IMR-90 (cell line): ENCODE data around the gene FOXN3. TPM values are rescaled to one million over a fixed set of nuclear protein-coding genes. Genes with fewer than 3 reads are reported as not detected.
A peak's percentile ranks its signal among the peaks of the same experiment; 100 is the strongest.

Experiments
- ATAC-seq: fragments of 200-7000 bp; cut with Tn5 transposase; 2 replicates; pipeline ENCODE4 v1.9.1; 2020; ENCODE audit warnings: low read depth, mild to moderate bottlenecking, moderate library complexity
- BruUV-seq: library from RNA; stranded (reverse); fragments of 400-500 nt; replicated peaks from 2 replicates; lab custom pipeline; 2021; lab: Mats Ljungman, UMichigan
- CTCF ChIA-PET: fragments of 300-600 bp; formaldehyde crosslinking; extraction: SDS; loops from one replicate; lab custom pipeline; 2021; ENCODE audit warnings: antibody characterized with exemption; lab: Yijun Ruan, JAX
- POLR2A ChIA-PET: fragments of 300-600 bp; sonication (Branson Sonifier 250); formaldehyde crosslinking; loops from one replicate; lab custom pipeline; 2022; ENCODE audit warnings: antibody characterized with exemption; ENCODE audit not compliant: unreplicated experiment; lab: Charles Lee
- DNase-seq: peaks from one replicate; pipeline ENCODE4 v3.0.0; 2013
- H2AFZ ChIP-seq: replicated peaks from 2 replicates; pipeline ENCODE3; 2013; ENCODE audit warnings: low read length, mild to moderate bottlenecking; ENCODE audit not compliant: poor library complexity
- H2AK5ac ChIP-seq: 2 replicates; pipeline ENCODE4 v1.6.1; 2013; ENCODE audit warnings: low read depth, low read length, inconsistent platforms
- H2AK9ac ChIP-seq: replicated peaks from 2 replicates; pipeline ENCODE3; 2013; ENCODE audit warnings: mild to moderate bottlenecking, low read depth, low read length, moderate library complexity; ENCODE audit not compliant: poor library complexity
- H2BK120ac ChIP-seq: 2 replicates; pipeline ENCODE4 v1.6.1; 2013; ENCODE audit warnings: low read depth, low read length, inconsistent platforms
- H2BK15ac ChIP-seq: 3 replicates; pipeline ENCODE4 v1.6.1; 2013; ENCODE audit warnings: low read depth, low read length, inconsistent platforms
- H2BK20ac ChIP-seq: 2 replicates; pipeline ENCODE4 v1.6.1; 2013; ENCODE audit warnings: low read depth, mild to moderate bottlenecking, inconsistent platforms, low read length, moderate library complexity
- H2BK5ac ChIP-seq: 2 replicates; pipeline ENCODE4 v1.6.1; 2013; ENCODE audit warnings: mild to moderate bottlenecking, low read depth, low read length, inconsistent platforms; ENCODE audit not compliant: poor library complexity, severe bottlenecking
- H3K14ac ChIP-seq: replicated peaks from 2 replicates; pipeline ENCODE4 v1.6.1; 2013; ENCODE audit warnings: low read depth, low read length, inconsistent platforms
- H3K18ac ChIP-seq: 2 replicates; pipeline ENCODE4 v1.6.1; 2013; ENCODE audit warnings: low read depth, low read length, control low read depth
- H3K23ac ChIP-seq: 2 replicates; pipeline ENCODE4 v1.6.1; 2013; ENCODE audit warnings: low read depth, low read length, inconsistent platforms
- H3K27ac ChIP-seq: 2 replicates; pipeline ENCODE4 v1.5.1; 2013; ENCODE audit warnings: mild to moderate bottlenecking, control low read depth, low read length; ENCODE audit not compliant: insufficient read depth
- H3K27me3 ChIP-seq: 2 replicates; pipeline ENCODE4 v1.6.1; 2013; ENCODE audit warnings: low read length; ENCODE audit not compliant: control insufficient read depth, insufficient read depth
- H3K36me3 ChIP-seq: 2 replicates; pipeline ENCODE4 v1.6.1; 2013; ENCODE audit warnings: low read length, mixed read lengths; ENCODE audit not compliant: control insufficient read depth, insufficient read depth
- H3K4ac ChIP-seq: 2 replicates; pipeline ENCODE4 v1.6.1; 2013; ENCODE audit warnings: low read depth, low read length, inconsistent platforms
- H3K4me1 ChIP-seq: 2 replicates; pipeline ENCODE4 v1.6.1; 2013; ENCODE audit warnings: low read length, mixed read lengths; ENCODE audit not compliant: control insufficient read depth, insufficient read depth
- H3K4me2 ChIP-seq: 2 replicates; pipeline ENCODE4 v1.6.1; 2013; ENCODE audit warnings: low read depth, mild to moderate bottlenecking, control low read depth, low read length, moderate library complexity
- H3K4me3 ChIP-seq: 2 replicates; pipeline ENCODE4 v1.5.1; 2013; ENCODE audit warnings: low read depth, mild to moderate bottlenecking, control low read depth, low read length, moderate library complexity; ENCODE audit not compliant: insufficient read depth
- H3K56ac ChIP-seq: 2 replicates; pipeline ENCODE4 v1.6.1; 2013; ENCODE audit warnings: low read length, inconsistent platforms; ENCODE audit not compliant: insufficient read depth; ENCODE audit errors: extremely low read depth
- H3K79me1 ChIP-seq, 2 experiments: 2 replicates each; pipeline ENCODE4 v1.6.1; 2013; ENCODE audit warnings: low read length in 2 of 2, inconsistent platforms in 1 of 2, low read depth in 1 of 2
- H3K9ac ChIP-seq: 2 replicates; pipeline ENCODE4 v1.6.1; 2013; ENCODE audit warnings: low read depth, low read length, control low read depth
- H3K9me1 ChIP-seq: 2 replicates; pipeline ENCODE4 v1.6.1; 2013; ENCODE audit warnings: low read length, inconsistent platforms; ENCODE audit not compliant: insufficient read depth
- H3K9me3 ChIP-seq: 2 replicates; pipeline ENCODE4 v1.6.1; 2013; ENCODE audit warnings: low read length; ENCODE audit not compliant: control insufficient read depth, insufficient read depth
- H4K20me1 ChIP-seq: 2 replicates; pipeline ENCODE4 v1.6.1; 2013; ENCODE audit warnings: low read length, inconsistent platforms; ENCODE audit not compliant: insufficient read depth
- H4K5ac ChIP-seq: 2 replicates; pipeline ENCODE4 v1.6.1; 2013; ENCODE audit warnings: mild to moderate bottlenecking, low read depth, low read length, control low read depth
- H4K8ac ChIP-seq, 2 experiments: 2 replicates each; pipeline ENCODE4 v1.6.1; 2013; ENCODE audit warnings: low read depth in 2 of 2, low read length in 2 of 2, control low read depth in 1 of 2, inconsistent platforms in 1 of 2
- H4K91ac ChIP-seq: 2 replicates; pipeline ENCODE4 v1.6.1; 2013; ENCODE audit warnings: low read depth, low read length, inconsistent platforms; ENCODE audit not compliant: insufficient read depth
- BHLHE40 ChIP-seq: fragments of 150-350 bp; IDR thresholded peaks from 2 replicates; pipeline ENCODE4 v1.6.1; 2016; ENCODE audit warnings: mild to moderate bottlenecking, low read depth, low read length
- CEBPB ChIP-seq: IDR thresholded peaks from 2 replicates; pipeline ENCODE4 v1.6.1; 2012; ENCODE audit warnings: low read depth, low read length, improper control_type of control experiment
- CHD1 ChIP-seq: IDR thresholded peaks from 2 replicates; pipeline ENCODE4 v1.6.1; 2012; ENCODE audit warnings: low read depth, low read length, improper control_type of control experiment
- ELK1 ChIP-seq: fragments of 150-350 bp; IDR thresholded peaks from 2 replicates; pipeline ENCODE4 v1.6.1; 2016; ENCODE audit warnings: low read depth, mild to moderate bottlenecking, low read length, moderate library complexity, borderline replicate concordance
- FOS ChIP-seq: fragments of 150-350 bp; IDR thresholded peaks from 2 replicates; pipeline ENCODE4 v1.6.1; 2016; ENCODE audit warnings: low read depth, low read length
- MAFK ChIP-seq: IDR thresholded peaks from 2 replicates; pipeline ENCODE4 v1.6.1; 2012; ENCODE audit warnings: low read depth, low read length, improper control_type of control experiment
- MAZ ChIP-seq: IDR thresholded peaks from 2 replicates; pipeline ENCODE4 v1.6.1; 2012; ENCODE audit warnings: low read depth, mild to moderate bottlenecking, low read length, improper control_type of control experiment, moderate library complexity, borderline replicate concordance
- MXI1 ChIP-seq: IDR thresholded peaks from 2 replicates; pipeline ENCODE4 v1.6.1; 2012; ENCODE audit warnings: low read depth, mild to moderate bottlenecking, low read length, moderate library complexity, borderline replicate concordance
- NFE2L2 ChIP-seq: fragments of 150-350 bp; IDR thresholded peaks from 2 replicates; pipeline ENCODE4 v1.6.1; 2016; ENCODE audit warnings: low read depth, mild to moderate bottlenecking, low read length
- POLR2A ChIP-seq: IDR thresholded peaks from 2 replicates; pipeline ENCODE4 v1.6.1; 2012; ENCODE audit warnings: mild to moderate bottlenecking, low read depth, low read length
- RAD21 ChIP-seq: IDR thresholded peaks from 2 replicates; pipeline ENCODE4 v1.6.1; 2012; ENCODE audit warnings: low read length, improper control_type of control experiment
- RFX5 ChIP-seq: IDR thresholded peaks from 2 replicates; pipeline ENCODE4 v1.8.0; 2012; ENCODE audit warnings: low read depth, mild to moderate bottlenecking, low read length, moderate library complexity
- SMC3 ChIP-seq: fragments of 150-350 bp; IDR thresholded peaks from 2 replicates; pipeline ENCODE4 v1.6.1; 2016; ENCODE audit warnings: low read depth, mild to moderate bottlenecking, antibody characterized with exemption, low read length, moderate library complexity
- USF2 ChIP-seq: fragments of 150-350 bp; IDR thresholded peaks from 2 replicates; pipeline ENCODE4 v1.6.1; 2017; ENCODE audit warnings: mild to moderate bottlenecking, antibody characterized with exemption, low read length, low read depth
- dilution Hi-C: fragments of 300-500 bp; cut with HindIII; formaldehyde crosslinking; loops from one replicate; pipeline ENCODE4 v1.14.3; 2018; ENCODE audit warnings: low sequenced_read_pairs; ENCODE audit not compliant: unreplicated experiment
- in situ Hi-C: fragments of 300-500 bp; cut with MboI; formaldehyde crosslinking; loops from 3 replicates; pipeline ENCODE4 v1.14.3; 2019; ENCODE audit warnings: low sequenced_read_pairs, inconsistent platforms, mixed read lengths
- intact Hi-C: fragments of 100-400 bp; cut with micrococcal nuclease; formaldehyde crosslinking; loops from 2 replicates; pipeline ENCODE4 v1.10.0; 2022
- polyA plus RNA-seq, 3 experiments: library from polyadenylated mRNA; depleted of rRNA; stranded (reverse); fragments of >200 nt; gene quantifications; 2 replicates each; pipeline ENCODE4 v1.2.3, GENCODE V29; 2012; ENCODE audit warnings: low replicate concordance in 1 of 3
- total RNA-seq: library from RNA; depleted of rRNA; stranded (reverse); fragments of >200 nt; gene quantifications from 2 replicates; pipeline ENCODE4 v1.2.3, GENCODE V29; 2012

The FOXN3 gene
- total and polyA plus RNA-seq, 2 of the 4 experiments (the other 2 are of a cell fraction): 22.6 to 33.7 TPM

GRCh38 chr14:89236851-89237250, 180.2 kb downstream of the FOXN3 start:
- peaks cover 57 to 82% of the 10 kb centered on the region in 2 experiments for H3K79me1 ChIP-seq
- in situ Hi-C loops (no loop called here), dilution Hi-C loops (no loop called here), intact Hi-C loops (loop anchor here (10.0 kb wide), 1 partner anchor 192 kb away; no protein-coding TSS in a partner anchor)
- H3K4me2 ChIP-seq: no peak overlapping the region
- no peak overlapping the region for H3K23ac ChIP-seq
- TF ChIP-seq SMC3 (no peak), USF2 (no peak), CEBPB (no peak), NFE2L2 (no peak), ELK1 (no peak), POLR2A (no peak), RAD21 (no peak), MXI1 (no peak), CHD1 (no peak), BHLHE40 (no peak), FOS (no peak), MAZ (no peak), RFX5 (no peak), MAFK (no peak)
- H3K4me3 ChIP-seq: no peak overlapping the region
- BruUV-seq: no TSS peak
- no peak overlapping the region; the same call in 1 of the 2 replicates for H3K4ac ChIP-seq
- H3K9ac ChIP-seq: no peak overlapping the region
- H2AK5ac ChIP-seq: no peak overlapping the region
- peaks cover 3% of the 10 kb centered on the region; the same call in 1 of the 2 replicates for H3K4me1 ChIP-seq
- ATAC-seq: no peak; the same call in 1 of the 2 replicates
- H3K27ac ChIP-seq: no peak overlapping the region
- H3K27me3 ChIP-seq: no peaks in the 10 kb centered on the region
- CTCF ChIA-PET: interaction anchor here (0.6 kb wide), 1 partner anchor 438 kb away, joined by 3 read pairs; no protein-coding TSS in a partner anchor
- peaks cover 6% of the 10 kb centered on the region for H3K9me3 ChIP-seq
- peaks cover 39% of the 10 kb centered on the region for H4K20me1 ChIP-seq
- POLR2A ChIA-PET: no interaction called here
- 0 out of 2 replicates have a peak overlapping the region, but pooled peaks have one; percentile 23 for H3K14ac ChIP-seq
- no peak overlapping the region for H3K18ac ChIP-seq
- no peak overlapping the region for H4K91ac ChIP-seq
- H4K8ac ChIP-seq: no peak overlapping the region
- H4K5ac ChIP-seq: no peak overlapping the region
- no peak overlapping the region for H2BK15ac ChIP-seq
- H2AK9ac ChIP-seq: no peak overlapping the region
- no peak overlapping the region for H2BK120ac ChIP-seq
- no peak overlapping the region; the same call in 1 of the 2 replicates for H3K56ac ChIP-seq
- DNase-seq: peak; percentile 52
- H3K36me3 ChIP-seq: peaks cover 7% of the 10 kb centered on the region
- H2BK5ac ChIP-seq: no peak overlapping the region
- no peak overlapping the region for H2BK20ac ChIP-seq
- H3K9me1 ChIP-seq: no peaks in the 10 kb centered on the region; the same call in 1 of the 2 replicates
- no peak overlapping the region for H2AFZ ChIP-seq
